Neuron (in vitro differentiated cells): ENCODE data around the gene ACOXL.
A peak's percentile ranks its signal among the peaks of the same experiment; 100 is the strongest.

ENCODE experiments used
- H2AFZ ChIP-seq: one replicate; pipeline ENCODE4 v1.6.1; 2013; ENCODE audit warnings: low read depth, mild to moderate bottlenecking, inconsistent platforms, low read length, moderate library complexity
- H3K27me3 ChIP-seq: one replicate; pipeline ENCODE4 v1.6.1; 2013; ENCODE audit warnings: low read length; ENCODE audit not compliant: insufficient read depth
- H3K36me3 ChIP-seq: one replicate; pipeline ENCODE4 v1.6.1; 2013; ENCODE audit warnings: low read length; ENCODE audit not compliant: insufficient read depth
- H3K4me1 ChIP-seq: one replicate; pipeline ENCODE4 v1.6.1; 2013; ENCODE audit warnings: low read length; ENCODE audit not compliant: insufficient read depth
- H3K4me3 ChIP-seq: 2 replicates; pipeline ENCODE4 v1.5.1; 2013; ENCODE audit warnings: mild to moderate bottlenecking, low read length, moderate library complexity
- H3K9me3 ChIP-seq: one replicate; pipeline ENCODE4 v1.6.1; 2013; ENCODE audit warnings: low read length

Gene ACOXL

DNA sequence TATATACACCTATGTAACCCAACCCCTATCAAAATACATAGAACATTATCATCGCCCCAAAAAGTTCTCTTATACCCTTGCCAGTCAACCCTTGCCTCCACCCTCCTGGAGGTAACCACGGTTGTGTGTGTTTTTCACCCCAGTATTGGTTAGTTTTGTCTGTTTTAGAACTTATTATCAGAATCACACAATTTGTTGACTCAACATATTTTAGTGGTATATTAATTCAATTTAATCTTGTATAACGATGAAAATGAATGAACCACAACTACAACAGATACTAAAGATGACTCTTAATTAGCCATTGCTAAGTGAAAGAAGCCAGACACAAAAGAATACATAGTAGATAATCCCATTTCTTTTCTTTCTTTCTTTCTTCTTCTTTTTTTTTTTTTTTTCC lies 19.3 kb downstream of the ACOXL start:
- Histone ChIP-seq H2AFZ (no peak overlapping the region), H3K9me3 (no peaks in the 10 kb centered on the region), H3K4me3 (no peak overlapping the region), H3K4me1 (no peaks in the 10 kb centered on the region), H3K36me3 (no peaks in the 10 kb centered on the region), H3K27me3 (peaks cover 22% of the 10 kb centered on the region)

DNA sequence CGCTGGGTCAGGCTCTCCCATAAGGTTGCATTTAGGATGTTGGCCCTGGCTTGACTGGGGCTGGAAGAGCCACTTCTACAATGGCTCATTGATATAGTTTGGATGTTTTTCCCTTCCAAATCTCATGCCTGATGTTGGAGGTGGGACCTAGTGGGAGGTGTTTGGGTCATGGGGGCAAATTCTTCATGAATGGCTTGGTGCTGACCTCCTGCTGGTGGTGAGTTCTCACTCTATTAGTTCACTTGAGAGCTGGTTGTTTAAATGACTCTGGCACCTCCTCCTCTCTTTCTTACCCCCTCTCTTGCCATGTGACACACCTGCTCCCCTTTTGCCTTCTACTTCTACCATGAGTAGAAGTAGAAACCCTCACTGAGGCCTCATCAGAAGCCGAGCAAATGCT lies 20.5 kb downstream of the ACOXL start:
- H3K36me3 ChIP-seq = no peaks in the 10 kb centered on the region
- no peak overlapping the region for H2AFZ ChIP-seq
- no peak overlapping the region for H3K4me3 ChIP-seq
- H3K27me3 ChIP-seq = peaks cover 11% of the 10 kb centered on the region
- H3K4me1 ChIP-seq = no peaks in the 10 kb centered on the region
- no peaks in the 10 kb centered on the region for H3K9me3 ChIP-seq

DNA sequence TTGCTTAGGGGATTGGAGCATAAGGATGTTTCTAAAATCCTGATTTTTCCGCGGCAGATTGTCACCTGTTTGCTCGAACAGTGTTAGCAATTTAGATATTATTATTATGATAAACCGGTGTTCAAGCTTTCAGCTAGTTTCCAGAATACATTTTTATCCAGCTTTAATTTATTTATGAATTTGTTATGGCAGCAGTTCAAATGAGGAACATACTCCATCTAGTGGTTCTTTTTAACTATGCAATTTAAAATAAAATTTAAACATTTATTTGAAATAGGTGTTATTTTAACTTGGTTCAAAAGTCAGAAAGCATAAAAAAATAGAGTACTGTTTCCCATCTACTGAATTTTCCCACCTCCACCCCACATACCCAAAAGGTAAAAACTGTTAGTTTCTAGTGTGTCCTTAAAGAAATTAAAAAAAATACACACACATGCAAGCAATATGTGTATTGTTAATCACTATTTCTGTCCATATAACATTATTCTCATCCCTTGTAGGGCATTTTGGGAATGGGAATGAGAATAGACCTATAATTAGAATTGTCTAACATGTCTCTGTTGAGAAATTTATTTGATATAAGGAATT lies 23.2 kb downstream of the ACOXL start:
- Histone ChIP-seq H3K4me1 (no peaks in the 10 kb centered on the region), H3K9me3 (no peaks in the 10 kb centered on the region), H3K36me3 (no peaks in the 10 kb centered on the region), H3K27me3 (no peaks in the 10 kb centered on the region), H2AFZ (no peak overlapping the region), H3K4me3 (no peak overlapping the region)

DNA sequence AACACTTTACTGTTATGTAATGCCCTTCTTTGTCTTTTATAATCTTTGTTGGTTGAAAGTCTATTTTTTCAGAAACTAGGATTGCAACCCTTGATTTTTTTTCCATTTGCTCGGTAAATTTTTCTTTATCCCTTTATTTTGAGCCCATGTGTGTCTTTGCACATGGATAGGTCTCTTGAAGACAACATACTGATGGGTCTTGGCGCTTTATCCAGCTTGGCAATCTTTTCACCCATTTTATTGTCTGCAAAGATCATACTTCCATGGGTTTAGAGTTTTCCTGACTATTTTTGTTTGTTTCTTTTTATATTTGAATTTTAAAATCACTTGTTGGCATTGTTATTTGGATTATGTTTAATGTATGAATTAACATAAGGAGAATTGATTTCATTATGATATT lies 27.0 kb downstream of the ACOXL start:
- H3K4me1 ChIP-seq = no peaks in the 10 kb centered on the region
- H2AFZ ChIP-seq = no peak overlapping the region
- no peaks in the 10 kb centered on the region for H3K27me3 ChIP-seq
- H3K4me3 ChIP-seq = no peak overlapping the region
- H3K9me3 ChIP-seq = no peaks in the 10 kb centered on the region
- no peaks in the 10 kb centered on the region for H3K36me3 ChIP-seq

DNA sequence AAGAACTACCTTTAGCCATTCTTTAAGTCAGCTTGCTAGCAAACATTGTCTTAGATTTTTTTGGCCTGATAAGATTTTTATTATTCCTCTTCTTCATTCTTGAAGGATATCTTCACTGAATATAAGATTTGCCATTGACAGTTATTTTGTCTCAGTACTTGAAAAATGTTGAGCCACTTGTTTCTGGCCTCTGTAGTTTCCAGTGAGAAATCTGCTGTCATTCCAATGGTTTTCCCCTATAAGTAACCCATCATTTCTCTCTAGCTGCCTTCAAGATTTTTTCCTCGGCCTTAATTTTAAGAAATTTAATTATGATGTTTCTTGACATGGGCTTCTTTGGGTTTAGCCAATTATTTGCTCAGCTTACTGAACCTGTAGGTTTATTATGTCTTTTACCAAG lies 32.6 kb downstream of the ACOXL start:
- peaks cover 10% of the 10 kb centered on the region for H3K4me1 ChIP-seq
- H3K4me3 ChIP-seq = no peak overlapping the region
- no peak overlapping the region for H2AFZ ChIP-seq
- H3K27me3 ChIP-seq = no peaks in the 10 kb centered on the region
- no peaks in the 10 kb centered on the region for H3K36me3 ChIP-seq
- no peaks in the 10 kb centered on the region for H3K9me3 ChIP-seq

DNA sequence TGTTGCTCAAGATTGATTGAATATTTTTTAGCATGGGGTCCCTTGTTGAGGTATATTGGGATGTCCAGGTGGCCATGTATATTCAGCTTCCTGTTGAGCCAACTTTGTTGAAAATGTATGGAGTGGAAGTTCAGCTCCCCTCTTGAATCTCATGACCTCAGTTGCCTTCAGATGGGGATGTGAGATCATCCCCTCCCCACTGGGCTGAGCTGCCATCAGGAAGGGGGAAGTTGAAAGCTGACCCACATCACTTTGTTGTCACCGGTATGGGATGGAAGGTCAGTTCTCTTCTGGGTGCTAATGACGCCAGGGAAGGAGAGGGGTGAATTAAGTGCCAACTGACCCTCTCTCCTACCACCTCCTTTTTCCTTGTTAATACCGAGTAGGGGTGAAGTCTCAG lies 33.9 kb downstream of the ACOXL start:
- no peaks in the 10 kb centered on the region for H3K27me3 ChIP-seq
- peaks cover 10% of the 10 kb centered on the region for H3K4me1 ChIP-seq
- H3K36me3 ChIP-seq = no peaks in the 10 kb centered on the region
- no peaks in the 10 kb centered on the region for H3K9me3 ChIP-seq
- no peak overlapping the region for H2AFZ ChIP-seq
- no peak overlapping the region for H3K4me3 ChIP-seq

DNA sequence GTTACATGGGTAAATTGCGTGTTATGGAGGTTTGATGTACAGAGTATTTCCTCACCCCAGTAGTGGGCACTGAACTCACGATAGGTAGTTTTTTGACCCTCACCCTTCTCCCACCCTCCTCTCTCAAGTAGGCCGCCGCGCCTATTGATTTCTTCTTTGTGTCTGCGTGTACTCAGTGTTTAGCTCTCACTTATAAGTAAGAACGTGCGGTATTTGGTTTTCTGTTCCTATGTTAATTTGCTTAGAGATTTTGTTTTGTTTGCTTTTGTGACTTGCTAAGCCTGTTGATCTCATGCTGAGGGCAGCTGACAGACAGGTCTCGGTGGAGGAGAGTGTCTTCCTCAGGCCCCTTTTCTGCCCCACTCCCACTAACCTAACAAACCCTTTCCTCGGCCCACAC lies 36.2 kb downstream of the ACOXL start:
- H3K9me3 ChIP-seq = no peaks in the 10 kb centered on the region
- H3K4me1 ChIP-seq = peaks cover 10% of the 10 kb centered on the region
- H3K4me3 ChIP-seq = no peak overlapping the region
- H3K27me3 ChIP-seq = no peaks in the 10 kb centered on the region
- H2AFZ ChIP-seq = peak overlapping the region; percentile 34
- H3K36me3 ChIP-seq = no peaks in the 10 kb centered on the region

DNA sequence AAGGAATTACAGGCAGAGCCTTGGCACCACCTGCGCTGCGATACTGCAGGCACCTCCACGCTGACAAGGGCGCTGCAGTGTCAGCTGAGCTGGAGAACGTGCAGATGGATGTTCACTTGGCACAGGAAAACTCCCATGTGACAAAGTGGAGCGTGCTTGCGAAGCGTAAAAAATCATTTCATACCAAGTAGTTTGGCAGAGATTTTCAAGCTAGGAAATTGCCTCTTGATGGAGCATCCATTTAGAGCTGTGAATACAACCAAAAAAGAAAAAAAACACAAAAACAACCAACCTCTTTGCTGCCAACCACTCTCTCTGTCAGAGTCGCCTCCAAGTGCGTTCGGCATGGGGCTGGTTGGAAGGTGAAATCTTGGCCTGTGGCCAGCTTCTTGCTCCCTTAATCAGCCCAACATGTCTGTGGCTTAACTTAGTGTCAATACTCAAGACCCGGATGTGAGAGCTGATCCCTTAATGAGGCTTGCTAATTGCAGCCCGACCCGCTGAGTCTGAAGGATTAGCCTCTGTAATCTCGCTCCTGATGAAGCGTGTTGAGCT lies 38.1 kb downstream of the ACOXL start:
- H3K27me3 ChIP-seq = no peaks in the 10 kb centered on the region
- no peaks in the 10 kb centered on the region for H3K36me3 ChIP-seq
- peaks cover 10% of the 10 kb centered on the region for H3K4me1 ChIP-seq
- no peak overlapping the region for H3K4me3 ChIP-seq
- no peaks in the 10 kb centered on the region for H3K9me3 ChIP-seq
- no peak overlapping the region for H2AFZ ChIP-seq

DNA sequence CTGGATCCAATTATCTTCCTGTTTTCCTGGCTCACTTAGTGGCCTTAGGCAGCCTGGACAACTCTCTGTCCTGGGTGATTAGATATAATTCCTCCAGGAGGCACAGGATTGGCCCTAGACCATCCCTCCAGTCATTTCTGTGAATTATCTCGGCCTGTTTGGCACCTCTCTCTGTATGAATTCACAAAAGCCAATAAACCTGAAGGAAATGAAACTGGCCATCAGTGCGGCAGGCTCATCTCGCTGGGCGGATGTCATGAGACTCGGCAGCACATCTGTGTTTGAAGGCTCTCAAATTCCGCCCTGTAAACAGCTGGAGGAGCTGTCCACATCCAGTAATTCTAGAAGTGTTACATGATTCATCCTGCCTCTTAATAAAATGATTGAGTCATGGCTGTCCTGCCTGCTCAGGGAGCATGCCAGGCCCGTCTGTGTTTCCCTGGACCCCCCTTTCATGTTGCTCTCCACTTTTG lies 38.6 kb downstream of the ACOXL start:
- Histone ChIP-seq H3K4me1 (peaks cover 10% of the 10 kb centered on the region), H3K27me3 (no peaks in the 10 kb centered on the region), H3K9me3 (no peaks in the 10 kb centered on the region), H3K36me3 (no peaks in the 10 kb centered on the region), H2AFZ (no peak overlapping the region), H3K4me3 (no peak overlapping the region)

DNA sequence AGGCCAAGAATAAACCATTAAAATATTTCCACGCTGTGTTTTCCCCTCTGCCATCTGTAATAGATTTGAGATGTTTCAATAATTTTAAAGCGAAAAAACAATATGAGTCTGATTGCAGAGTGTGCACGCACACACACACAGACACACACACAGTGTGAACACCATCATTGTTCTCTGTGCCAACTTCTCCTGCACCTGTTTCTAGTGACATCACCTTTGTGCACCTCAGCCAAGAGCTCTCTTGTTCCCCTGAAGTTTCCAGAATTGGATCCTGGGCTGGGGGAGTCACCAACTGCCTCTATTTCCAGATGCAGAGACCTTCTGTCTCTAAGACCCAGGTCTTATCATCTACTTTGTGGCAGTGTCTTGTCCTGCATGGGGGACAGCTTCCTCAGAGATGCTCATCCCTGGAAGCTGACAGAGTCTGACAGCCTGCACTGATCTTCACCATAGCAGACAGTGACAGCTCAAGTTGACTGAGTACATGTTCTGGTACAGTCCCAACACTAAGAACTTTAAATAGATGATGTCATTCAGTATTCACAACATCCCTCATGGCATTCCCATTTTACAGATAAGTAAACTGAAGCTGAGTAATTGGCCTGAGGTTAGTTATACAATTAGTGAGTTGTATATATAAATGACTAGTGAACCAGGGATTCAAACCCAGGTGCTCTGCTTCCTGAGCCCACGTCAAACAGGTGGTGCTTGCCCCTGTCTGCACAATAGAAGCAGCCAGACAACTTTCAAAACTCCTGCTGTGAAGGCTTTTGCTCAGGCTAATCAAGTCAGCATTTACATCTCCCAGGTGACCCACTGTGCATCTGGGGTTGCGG lies 39.4 kb downstream of the ACOXL start:
- Histone ChIP-seq H2AFZ (no peak overlapping the region), H3K9me3 (no peaks in the 10 kb centered on the region), H3K36me3 (no peaks in the 10 kb centered on the region), H3K27me3 (no peaks in the 10 kb centered on the region), H3K4me3 (no peak overlapping the region), H3K4me1 (peaks cover 10% of the 10 kb centered on the region)

DNA sequence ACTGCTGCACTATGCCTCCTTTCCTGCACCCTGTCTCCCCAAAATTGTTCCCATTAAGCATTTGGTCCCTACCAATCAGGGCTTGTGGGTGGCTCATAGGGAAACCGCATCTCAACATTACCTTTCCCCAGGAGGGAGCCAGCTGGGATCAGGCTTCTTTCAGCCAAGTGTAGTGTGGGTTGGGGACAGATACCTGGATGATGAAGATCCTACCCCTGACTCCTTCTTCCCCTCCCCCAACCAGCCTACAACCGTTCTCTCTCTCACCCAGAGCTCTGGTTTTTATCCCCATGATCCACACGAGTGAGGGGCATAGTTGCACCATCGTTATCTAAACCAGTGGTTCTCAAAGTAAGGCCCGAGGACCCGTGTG lies 40.0 kb downstream of the ACOXL start:
- H3K4me1 ChIP-seq = peaks cover 10% of the 10 kb centered on the region
- no peaks in the 10 kb centered on the region for H3K9me3 ChIP-seq
- H3K27me3 ChIP-seq = no peaks in the 10 kb centered on the region
- no peak overlapping the region for H2AFZ ChIP-seq
- H3K36me3 ChIP-seq = no peaks in the 10 kb centered on the region
- H3K4me3 ChIP-seq = no peak overlapping the region

DNA sequence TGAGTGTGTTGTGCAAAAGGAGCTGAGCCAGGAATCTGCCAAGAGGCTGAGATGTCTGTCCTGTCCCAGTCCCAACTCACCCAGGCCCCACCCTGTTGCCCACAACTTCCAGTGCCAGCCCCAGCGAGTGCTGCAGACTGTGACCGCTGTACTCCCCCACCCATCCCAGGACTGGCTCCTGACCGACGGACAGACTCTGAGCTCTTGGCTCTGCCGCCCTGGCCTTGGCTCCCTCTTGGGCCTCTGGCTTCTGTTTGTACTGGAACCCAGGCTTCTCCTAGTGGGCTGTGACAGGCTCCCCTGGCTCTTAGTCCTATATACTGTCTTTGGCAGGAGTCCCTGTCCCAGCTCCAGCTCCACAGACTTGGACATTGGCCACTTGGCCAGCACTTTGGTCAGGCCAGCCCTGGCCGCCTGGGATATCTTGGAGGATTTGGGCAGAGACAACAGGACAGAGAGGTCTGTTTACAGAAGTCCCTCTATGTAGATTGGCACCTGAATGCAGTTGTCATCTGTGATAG lies 41.1 kb downstream of the ACOXL start:
- Histone ChIP-seq H3K4me3 (no peak overlapping the region), H3K27me3 (no peaks in the 10 kb centered on the region), H2AFZ (no peak overlapping the region), H3K9me3 (no peaks in the 10 kb centered on the region), H3K4me1 (peaks cover 5% of the 10 kb centered on the region), H3K36me3 (no peaks in the 10 kb centered on the region)

DNA sequence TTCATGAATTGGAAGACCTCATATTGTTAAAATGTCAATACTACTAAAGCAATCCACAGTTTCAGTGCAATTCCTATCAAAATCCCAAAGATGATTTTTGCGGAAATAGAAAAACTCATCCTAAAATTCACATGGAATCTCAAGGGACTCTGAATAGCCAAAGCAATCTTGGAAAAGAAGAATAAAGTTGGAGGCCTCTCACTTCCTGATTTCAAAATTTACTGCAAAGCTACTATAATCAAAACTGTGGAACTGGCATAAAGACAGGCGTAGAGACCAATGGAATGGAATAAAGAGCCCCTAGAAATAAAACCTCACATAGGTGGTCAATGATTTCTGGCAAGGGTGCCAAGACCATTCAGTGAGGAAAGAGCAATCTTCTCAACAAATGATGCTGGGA lies 42.3 kb downstream of the ACOXL start:
- H3K36me3 ChIP-seq = no peaks in the 10 kb centered on the region
- no peaks in the 10 kb centered on the region for H3K27me3 ChIP-seq
- H3K4me1 ChIP-seq = no peaks in the 10 kb centered on the region
- H3K9me3 ChIP-seq = no peaks in the 10 kb centered on the region
- no peak overlapping the region for H2AFZ ChIP-seq
- no peak overlapping the region for H3K4me3 ChIP-seq
